ENCODE measurements around the gene ACO2.
"Not testable (repeated sequence)": the region's sequence is repeated elsewhere in the genome, so short reads cannot be mapped to it uniquely, and the experiment has no call there.

ACO2 gene

GRCh38 chr22:41468381-41469217 lies at the start of gene ACO2, which contains the start of gene PHF5A:
Gene ACO2, plus strand, starts transcription at chr22:41469117. Its CDS starts 30 bp downstream, at chr22:41469147.
Gene PHF5A, minus strand, starts transcription at chr22:41468692. Its CDS starts 39 bp downstream, at chr22:41468653.
- TF ChIP-seq CTCF (IDR thresholded peaks at IDR 0.05) (no peak), ZFX (IDR thresholded peaks at IDR 0.05; ENCODE audit: borderline replicate concordance) (no peak)
- peak within 1 kb of the TSS; percentile 84 for H3K27ac ChIP-seq

- no peak overlapping the region for H3K27ac ChIP-seq
- no peak for TF ChIP-seq CTCF (IDR thresholded peaks at IDR 0.05)
These were observed 43.1 kb upstream of the ACO2 start for GRCh38 chr22:41425660-41426365.

- no peak for TF ChIP-seq ZFX (IDR thresholded peaks at IDR 0.05; ENCODE audit: borderline replicate concordance)
- no peak for TF ChIP-seq CTCF (IDR thresholded peaks at IDR 0.05)
- H3K27ac ChIP-seq, result no peak overlapping the region; the same call in 1 of the 2 replicates
These were observed 39.5 kb upstream of the ACO2 start for GRCh38 chr22:41429232-41429950.

GRCh38 chr22:41429951-41430332 lies 39.0 kb upstream of the ACO2 start:
- TF ChIP-seq CTCF (IDR thresholded peaks at IDR 0.05), result no peak
- TF ChIP-seq ZFX (IDR thresholded peaks at IDR 0.05; ENCODE audit: borderline replicate concordance), result no peak

GRCh38 chr22:41431656-41432055 lies 37.3 kb upstream of the ACO2 start:
- TF ChIP-seq ZFX (IDR thresholded peaks at IDR 0.05; ENCODE audit: borderline replicate concordance) (no peak), CTCF (IDR thresholded peaks at IDR 0.05) (no peak)

More at GRCh38 chr22:41429951-41430332, 39.0 kb upstream of the ACO2 start:
- H3K27ac ChIP-seq, result no peak overlapping the region; the same call in 1 of the 2 replicates

GRCh38 chr22:41433480-41433879 lies 35.4 kb upstream of the ACO2 start:
- not testable (repeated sequence) for H3K27ac ChIP-seq

More at GRCh38 chr22:41431656-41432055, 37.3 kb upstream of the ACO2 start:
- H3K27ac ChIP-seq, result no peak overlapping the region

- not testable (repeated sequence) for H3K27ac ChIP-seq
These were observed 34.4 kb upstream of the ACO2 start for GRCh38 chr22:41434361-41435003.
